CD4-positive, alpha-beta memory T cell (primary cell): ENCODE measurements around the gene ITFG2. TPM values are rescaled to one million over a fixed set of nuclear protein-coding genes. Genes with fewer than 3 reads are reported as not detected.
A peak's percentile ranks its signal among the peaks of the same experiment; 100 is the strongest.
"Not testable (repeated sequence)": the region's sequence is repeated elsewhere in the genome, so short reads cannot be mapped to it uniquely, and the experiment has no call there.

Experiments
- CTCF ChIA-PET: fragments of 350-600 bp; sonication (Branson Sonifier 250); formaldehyde crosslinking; loops from one replicate; lab custom pipeline; 2021; ENCODE audit warnings: inconsistent platforms; ENCODE audit not compliant: partially characterized antibody; lab: Charles Lee
- POLR2A ChIA-PET: fragments of 350-600 bp; sonication (Branson Sonifier 250); formaldehyde crosslinking; loops from one replicate; lab custom pipeline; 2021; ENCODE audit not compliant: partially characterized antibody; lab: Charles Lee
- DNase-seq, 5 donors: peaks; one replicate each; pipeline versions ENCODE4 v3.0.0 to v3.0.0-alpha.2; 2020 to 2022; ENCODE audit warnings: mixed read lengths in 1 of 5
- H3K27ac ChIP-seq: one replicate; pipeline ENCODE4 v1.7.0; 2013; ENCODE audit warnings: low read depth, low read length
- H3K27me3 ChIP-seq: 2 replicates; pipeline ENCODE4 v1.7.0; 2013; ENCODE audit warnings: mild to moderate bottlenecking, low read length, moderate library complexity; ENCODE audit not compliant: insufficient read depth
- H3K36me3 ChIP-seq: 2 replicates; pipeline ENCODE4 v1.7.0; 2013; ENCODE audit warnings: mild to moderate bottlenecking, low read length, moderate library complexity; ENCODE audit not compliant: insufficient read depth
- H3K4me1 ChIP-seq: 2 replicates; pipeline ENCODE4 v1.7.0; 2013; ENCODE audit warnings: mild to moderate bottlenecking, low read length, moderate library complexity; ENCODE audit not compliant: insufficient read depth
- H3K4me3 ChIP-seq, 2 donors: one replicate each; pipeline ENCODE4 v1.7.0; 2013; ENCODE audit warnings: low read length in 2 of 2, mild to moderate bottlenecking in 1 of 2
- H3K9me3 ChIP-seq, 2 donors: one replicate each; pipeline ENCODE4 v1.7.0; 2013; ENCODE audit warnings: low read length in 2 of 2, control low read depth in 1 of 2; ENCODE audit not compliant: control insufficient read depth in 1 of 2
- H3K27ac Mint-ChIP-seq, 7 donors: one replicate each; pipeline ENCODE4 v1.8.0; 2020 to 2021; ENCODE audit warnings: mixed read lengths in 7 of 7, mild to moderate bottlenecking in 6 of 7, inconsistent platforms in 3 of 7, moderate library complexity in 3 of 7
- H3K27me3 Mint-ChIP-seq, 2 donors: one replicate each; pipeline ENCODE4 v1.8.0; 2020 to 2021; ENCODE audit warnings: mixed read lengths in 2 of 2
- H3K36me3 Mint-ChIP-seq, 2 donors: one replicate each; pipeline ENCODE4 v1.8.0; 2020 to 2021; ENCODE audit warnings: mixed read lengths in 2 of 2, inconsistent platforms in 1 of 2, mild to moderate bottlenecking in 1 of 2
- H3K4me1 Mint-ChIP-seq, 4 donors: one replicate each; pipeline ENCODE4 v1.8.0; 2020 to 2021; ENCODE audit warnings: mixed read lengths in 4 of 4, mild to moderate bottlenecking in 1 of 4
- H3K4me3 Mint-ChIP-seq, 8 donors: one replicate each; pipeline ENCODE4 v1.8.0; 2020 to 2021; ENCODE audit warnings: mixed read lengths in 8 of 8, mild to moderate bottlenecking in 7 of 8, moderate library complexity in 6 of 8, inconsistent platforms in 3 of 8
- H3K9me3 Mint-ChIP-seq, 8 donors: one replicate each; pipeline ENCODE4 v1.8.0; 2020 to 2021; ENCODE audit warnings: mixed read lengths in 8 of 8, mild to moderate bottlenecking in 5 of 8, inconsistent platforms in 3 of 8, moderate library complexity in 1 of 8
- intact Hi-C: fragments of 100-400 bp; cut with micrococcal nuclease; formaldehyde crosslinking; loops from one replicate; pipeline ENCODE4 v1.15.1; 2023
- polyA plus RNA-seq, 2 donors: library from polyadenylated mRNA; unstranded; fragments of 300-500 nt; fragmentation: Illumina TruSeq; gene quantifications; one replicate each; pipeline ENCODE4 v1.2.3, GENCODE V29; 2021
- total RNA-seq, 2 experiments: library from RNA; stranded (reverse); gene quantifications; one replicate each; pipeline ENCODE4 v1.2.3, GENCODE V29; 2021

The ITFG2 gene
- total and polyA plus RNA-seq, 4 experiments from 2014 or later = 45.8 to 133 (median 81.8) TPM

- Histone ChIP-seq H3K9me3 (no peaks in the 10 kb centered on the region), H3K27ac (no peak overlapping the region), H3K4me3 (no peak overlapping the region), H3K4me1 (no peaks in the 10 kb centered on the region), H3K27me3 (no peaks in the 10 kb centered on the region), H3K36me3 (no peaks in the 10 kb centered on the region)
- intact Hi-C loops = no loop called here
- Mint-ChIP-seq H3K4me3 (no peak overlapping the region), H3K4me1 (no peaks in the 10 kb centered on the region), H3K36me3 (peaks cover 9 to 10% of the 10 kb centered on the region in 2 donors), H3K27ac (peak overlapping the region in 2 of 7 donors; percentile 1 to 46), H3K27me3 (no peaks in the 10 kb centered on the region), H3K9me3 (no peaks in the 10 kb centered on the region)
- CTCF ChIA-PET = no interaction called here
- DNase-seq = no peak
- POLR2A ChIA-PET = interaction anchor here (1.0 kb wide), 1 partner anchor 11 kb away, joined by 3 read pairs; no protein-coding TSS in a partner anchor
Measured at GRCh38 chr12:2860170-2860569, 47.7 kb downstream of the ITFG2 start.

DNA sequence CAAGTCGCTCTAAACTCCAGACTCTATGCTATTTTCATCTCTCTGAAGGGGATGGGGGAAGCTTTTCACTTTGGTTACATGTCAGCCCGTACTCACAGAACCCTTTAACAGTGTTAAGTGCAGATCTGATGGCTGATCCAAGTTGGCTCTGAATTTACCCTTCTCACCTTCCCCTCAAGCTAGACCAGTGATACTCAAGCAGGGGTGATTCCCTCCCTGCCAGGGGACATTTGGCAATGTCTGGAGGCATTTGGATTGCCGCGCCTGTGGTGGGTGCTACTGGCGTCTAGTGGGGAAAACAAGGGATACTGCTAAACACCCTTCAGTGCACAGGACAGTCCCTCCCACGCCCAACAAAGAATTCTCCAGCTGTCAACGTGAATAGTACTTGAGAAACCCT, 50.4 kb downstream of the ITFG2 start:
- H3K36me3 ChIP-seq = no peaks in the 10 kb centered on the region
- H3K27ac ChIP-seq = no peak overlapping the region
- Mint-ChIP-seq H3K27me3 (no peaks in the 10 kb centered on the region), H3K36me3 (peaks cover 2 to 4% of the 10 kb centered on the region in 2 donors), H3K9me3 (no peaks in the 10 kb centered on the region), H3K4me1 (peaks cover 0 to 4% (median under 1%) of the 10 kb centered on the region in 4 donors), H3K27ac (no peak overlapping the region), H3K4me3 (no peak overlapping the region)
- no peak for DNase-seq
- no peak overlapping the region for H3K4me3 ChIP-seq
- intact Hi-C loops = no loop called here
- no peaks in the 10 kb centered on the region for H3K27me3 ChIP-seq
- no peaks in the 10 kb centered on the region for H3K4me1 ChIP-seq
- no peaks in the 10 kb centered on the region for H3K9me3 ChIP-seq
- ChIA-PET POLR2A (no interaction called here), CTCF (no interaction called here)

- H3K4me3 ChIP-seq, H3K4me3 Mint-ChIP-seq, H3K4me1 ChIP-seq, H3K27me3 Mint-ChIP-seq, DNase-seq, H3K9me3 ChIP-seq, H3K9me3 Mint-ChIP-seq, POLR2A ChIA-PET, intact Hi-C loops, H3K4me1 Mint-ChIP-seq, H3K27ac ChIP-seq, H3K27me3 ChIP-seq, H3K27ac Mint-ChIP-seq, H3K36me3 ChIP-seq, H3K36me3 Mint-ChIP-seq: not testable (repeated sequence)
- CTCF ChIA-PET = interaction anchor here (0.9 to 1.5 kb wide), 2 partner anchors 10 to 21 kb away, joined by 3 to 8 read pairs; no protein-coding TSS in a partner anchor
Measured at GRCh38 chr12:2863402-2863801, 50.9 kb downstream of the ITFG2 start.

DNA sequence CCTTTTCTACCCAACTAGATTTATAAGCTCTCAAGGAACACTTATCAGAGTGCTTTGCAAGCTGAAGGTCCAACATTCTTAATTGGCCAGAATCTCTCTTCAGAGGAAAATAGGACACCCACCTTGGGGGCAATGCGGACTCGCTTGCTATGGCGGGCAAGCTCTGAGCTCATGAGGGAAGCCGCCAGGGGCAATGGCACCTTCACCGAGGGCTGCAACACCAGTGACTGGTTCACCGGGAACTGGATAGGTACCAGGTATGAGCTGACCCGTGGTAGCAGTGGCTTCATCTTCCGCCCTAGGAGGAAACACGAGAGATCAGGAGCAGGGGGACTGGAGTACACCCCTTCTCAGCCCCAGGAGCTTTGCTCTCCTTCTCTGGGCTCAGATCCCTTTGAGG, 51.7 kb downstream of the ITFG2 start:
- POLR2A ChIA-PET = no interaction called here
- H3K4me3 Mint-ChIP-seq = no peak overlapping the region

DNA sequence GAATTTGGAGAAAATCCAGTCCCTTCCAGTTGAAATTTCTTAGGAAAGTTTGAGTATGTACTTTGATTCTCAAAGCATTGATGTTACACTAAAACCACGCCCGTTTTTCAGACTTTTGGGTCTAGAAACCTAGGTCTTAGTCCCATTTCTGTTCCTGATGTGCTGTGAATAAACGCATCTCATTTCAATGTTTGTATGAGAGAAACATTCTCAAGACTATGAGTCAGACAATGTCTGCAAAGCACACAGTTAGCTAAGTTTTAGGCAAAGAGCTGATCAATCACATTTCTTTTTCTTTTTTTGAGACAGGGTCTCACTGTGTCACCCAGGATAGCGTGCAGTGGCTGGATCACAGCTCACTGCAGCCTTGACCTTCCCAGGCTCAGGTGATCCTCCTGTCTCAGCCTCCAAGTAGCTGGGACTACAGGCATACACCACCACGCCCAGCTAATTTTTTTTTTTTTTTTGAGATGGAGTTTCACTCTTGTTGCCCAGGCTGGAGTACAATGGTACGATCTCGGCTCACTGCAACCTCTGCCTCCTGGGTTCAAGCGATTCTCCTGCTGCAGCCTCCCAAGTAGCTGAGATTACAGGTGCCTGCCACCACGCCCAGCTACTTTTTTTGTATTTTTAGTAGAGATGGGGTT, 56.6 kb downstream of the ITFG2 start:
- H3K4me3 ChIP-seq, H3K4me3 Mint-ChIP-seq, H3K36me3 Mint-ChIP-seq, CTCF ChIA-PET, H3K9me3 ChIP-seq, H3K27ac ChIP-seq, intact Hi-C loops, H3K27me3 ChIP-seq, H3K4me1 ChIP-seq, H3K9me3 Mint-ChIP-seq, H3K27me3 Mint-ChIP-seq, DNase-seq, H3K27ac Mint-ChIP-seq, POLR2A ChIA-PET, H3K36me3 ChIP-seq, H3K4me1 Mint-ChIP-seq: not testable (repeated sequence)

More for the DNA sequence above, 51.7 kb downstream of the ITFG2 start:
- no peak overlapping the region for H3K27ac ChIP-seq
- H3K36me3 Mint-ChIP-seq = no peaks in the 10 kb centered on the region
- no peaks in the 10 kb centered on the region for H3K27me3 Mint-ChIP-seq
- H3K27ac Mint-ChIP-seq = peak overlapping the region in 1 of 7 donors; percentile 3
- H3K9me3 Mint-ChIP-seq = no peaks in the 10 kb centered on the region
- intact Hi-C loops = no loop called here
- no peaks in the 10 kb centered on the region for H3K27me3 ChIP-seq
- H3K4me1 ChIP-seq = no peaks in the 10 kb centered on the region
- CTCF ChIA-PET = interaction anchor here (0.7 to 1.5 kb wide), 3 partner anchors 10 to 24 kb away, joined by 3 to 8 read pairs (median 3); no protein-coding TSS in a partner anchor
- peaks cover 2 to 8% (median 6%) of the 10 kb centered on the region in 4 donors for H3K4me1 Mint-ChIP-seq
- H3K9me3 ChIP-seq = no peaks in the 10 kb centered on the region
- no peak for DNase-seq
- H3K36me3 ChIP-seq = no peaks in the 10 kb centered on the region
- H3K4me3 ChIP-seq = no peak overlapping the region

Other genes with a start within 250 kb of the ITFG2 start
- gene FKBP4, start 17.7 kb upstream of the ITFG2 start, total RNA-seq = 10 to 100 TPM; 51.3 to 53.3 TPM
- gene FKBP4, start 17.7 kb upstream of the ITFG2 start, polyA plus RNA-seq = 10 to 100 TPM; 24.9 to 34.9 TPM
- not detected for gene NRIP2, start 22.4 kb downstream of the ITFG2 start, total RNA-seq
- 1 to 10 TPM in 1 of 2 donors, under 1 TPM in 1; 0.29 to 2.0 TPM for gene NRIP2, start 22.4 kb downstream of the ITFG2 start, polyA plus RNA-seq
- gene TEX52, start 44.4 kb downstream of the ITFG2 start, total RNA-seq = not detected
- not detected for gene TEX52, start 44.4 kb downstream of the ITFG2 start, polyA plus RNA-seq
- gene FOXM1, start 64.5 kb downstream of the ITFG2 start, total RNA-seq = under 1 TPM; 0.30 to 0.44 TPM
- gene FOXM1, start 64.5 kb downstream of the ITFG2 start, polyA plus RNA-seq = under 1 TPM in 1 of 2 donors, not detected in 1; 0.30 TPM
- gene RHNO1, start 64.6 kb downstream of the ITFG2 start, total RNA-seq = 10 to 100 TPM; 31.2 to 35.7 TPM
- 100 to 1,000 TPM in 1 of 2 donors, 10 to 100 TPM in 1; 58.5 to 107 TPM for gene RHNO1, start 64.6 kb downstream of the ITFG2 start, polyA plus RNA-seq
- 1 to 10 TPM; 6.7 to 9.1 TPM for gene TULP3, start 78.2 kb downstream of the ITFG2 start, total RNA-seq
- gene TULP3, start 78.2 kb downstream of the ITFG2 start, polyA plus RNA-seq = 10 to 100 TPM in 1 of 2 donors, 1 to 10 TPM in 1; 8.4 to 10.0 TPM
- not detected for gene TEAD4, start 146.7 kb downstream of the ITFG2 start, total RNA-seq
- gene TEAD4, start 146.7 kb downstream of the ITFG2 start, polyA plus RNA-seq = not detected